ENCODE data around the gene PRICKLE3.

PRICKLE3 gene

GRCh38 chrX:49186125-49187027 lies at the start of gene PRICKLE3:
TSS of gene PRICKLE3 (minus strand) at chrX:49186373. CDS start at chrX:49186297, 76 bp downstream.
- peak; percentile 69 for DNase-seq (ENCODE audit: low spot score)

DNA sequence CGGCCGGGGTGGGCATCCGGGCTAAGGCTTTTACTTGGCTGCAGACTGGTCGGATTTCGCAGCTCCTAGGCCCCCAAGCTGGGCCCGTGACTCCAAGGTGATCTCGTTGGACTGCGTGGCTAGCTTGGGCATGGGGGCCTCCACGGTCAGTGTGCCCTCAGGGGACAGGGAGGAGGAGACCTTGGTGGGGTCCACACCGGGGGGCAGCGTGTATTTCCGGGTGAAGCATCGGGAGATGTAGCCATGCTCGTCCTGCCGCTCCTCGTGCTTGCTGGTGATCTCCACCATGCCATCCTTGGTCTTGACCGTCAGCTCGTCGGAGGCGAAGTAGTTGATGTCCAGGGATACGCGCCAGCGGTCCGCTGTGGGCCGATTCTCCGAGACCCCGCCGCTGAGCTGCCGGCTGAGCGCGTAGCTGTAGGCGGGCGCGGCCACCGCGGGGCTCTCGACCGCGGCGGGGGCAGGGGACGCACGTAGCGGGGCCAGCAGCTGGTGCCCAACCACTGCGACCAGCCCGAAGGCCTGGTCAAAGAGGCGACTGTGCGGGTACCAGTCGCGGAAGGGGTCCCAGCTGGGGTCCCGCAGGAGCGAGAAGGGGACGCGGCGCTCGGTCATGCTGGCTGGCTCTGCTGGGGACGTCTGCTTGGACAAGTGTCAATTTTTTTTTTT lies 47.8 kb upstream of the PRICKLE3 start:
- DNase-seq (ENCODE audit: low spot score): no peak

- no peak for DNase-seq (ENCODE audit: low spot score)
Observed at GRCh38 chrX:49233176-49233575, 47.0 kb upstream of the PRICKLE3 start, which contains the start of gene CACNA1F. TSS of gene CACNA1F (minus strand) at chrX:49233340. CDS start at chrX:49233309, 31 bp downstream.

GRCh38 chrX:49232525-49232924 lies 46.4 kb upstream of the PRICKLE3 start:
- no peak for DNase-seq (ENCODE audit: low spot score)

DNA sequence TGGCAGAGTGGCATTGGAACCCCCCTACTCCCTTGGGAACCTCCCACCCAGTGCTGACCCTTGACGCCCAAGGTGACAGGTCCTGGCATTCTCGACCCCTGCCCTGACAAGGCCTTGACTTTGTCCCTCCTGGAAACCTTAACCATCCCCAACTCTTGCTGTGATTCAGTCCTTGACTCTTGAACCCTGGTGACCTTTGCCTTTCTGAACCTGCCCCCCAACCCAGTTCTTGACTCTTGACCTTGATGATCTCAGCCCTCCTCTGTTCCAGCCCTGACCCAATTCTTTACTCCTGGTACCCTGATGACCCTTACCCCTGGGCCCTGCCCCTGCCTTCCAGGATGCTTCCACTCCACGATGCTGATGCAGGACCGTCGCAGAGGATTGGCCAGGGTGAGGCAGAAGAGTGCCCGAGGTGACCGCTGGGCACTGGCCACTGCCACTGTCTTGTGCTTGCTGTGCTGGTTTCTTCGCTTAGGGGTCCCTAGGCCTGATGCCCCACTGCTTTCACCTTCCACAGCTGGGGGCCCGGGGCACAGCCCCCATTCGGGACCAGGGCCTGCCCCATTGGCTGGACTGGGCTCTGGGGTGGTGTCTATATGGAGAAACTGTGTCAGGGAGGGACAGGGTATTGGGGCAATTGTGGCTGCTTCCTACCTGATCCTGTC lies 45.3 kb upstream of the PRICKLE3 start:
- no peak for DNase-seq (ENCODE audit: low spot score)

GRCh38 chrX:49230500-49231232 lies 44.5 kb upstream of the PRICKLE3 start:
- DNase-seq (ENCODE audit: low spot score): peak; percentile 46

DNA sequence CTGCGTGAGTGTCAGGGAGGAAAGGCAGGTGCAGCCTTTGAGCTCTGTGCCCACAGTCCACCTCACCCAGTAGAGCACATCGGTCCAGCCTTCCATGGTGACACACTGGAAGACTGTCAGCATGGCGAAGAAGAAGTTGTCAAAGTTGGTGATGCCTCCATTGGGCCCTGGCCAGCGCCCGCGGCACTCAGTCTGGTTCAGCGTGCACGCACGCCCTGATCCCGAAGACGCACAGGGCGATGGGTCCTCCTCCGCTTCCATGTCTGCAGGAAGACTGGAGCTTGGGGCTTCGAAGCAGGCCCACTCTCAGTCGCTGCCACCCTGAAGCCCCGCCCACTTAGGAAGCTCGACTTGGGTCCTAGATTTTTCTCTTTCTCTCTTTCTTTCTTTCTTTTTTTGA lies 42.0 kb upstream of the PRICKLE3 start:
- no peak for DNase-seq (ENCODE audit: low spot score)

DNA sequence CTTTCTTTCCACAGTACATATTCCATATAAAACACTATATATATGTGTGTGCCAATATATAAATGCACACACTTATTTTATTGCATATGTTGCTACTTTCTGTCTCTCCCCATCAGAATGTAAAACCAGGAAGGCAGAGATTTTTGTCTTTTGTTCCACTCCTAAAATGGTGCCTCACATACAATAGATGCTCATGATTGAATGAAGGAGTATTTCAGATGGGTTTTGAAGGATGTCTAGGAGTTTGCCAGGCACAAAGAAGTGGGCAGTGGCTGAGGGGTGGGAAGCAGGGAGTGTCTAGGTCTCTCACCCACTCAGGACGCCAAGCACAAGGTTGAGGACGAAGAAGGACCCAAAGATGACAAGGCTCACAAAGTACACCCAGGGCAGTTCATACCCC lies 41.6 kb upstream of the PRICKLE3 start:
- no peak for DNase-seq (ENCODE audit: low spot score)

DNA sequence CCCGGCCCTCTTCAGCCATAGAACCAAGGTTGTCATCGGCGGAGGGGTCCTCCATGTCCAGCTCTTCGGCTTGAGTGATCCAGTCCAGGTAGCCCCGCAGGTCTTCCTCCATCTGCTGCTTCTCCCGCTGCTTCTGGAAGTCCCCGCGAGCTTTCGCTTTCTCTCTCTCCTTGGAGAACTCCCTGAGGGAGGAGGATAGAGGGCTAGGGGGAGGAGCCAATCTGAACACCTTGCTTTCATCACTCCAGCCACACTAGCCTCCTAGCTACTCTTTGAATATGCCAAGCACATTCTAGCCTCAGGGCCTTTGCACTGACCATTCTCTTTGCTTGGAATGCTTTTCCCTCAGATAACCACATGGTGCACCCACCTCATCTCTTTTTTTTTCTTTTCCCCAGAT lies 40.8 kb upstream of the PRICKLE3 start:
- no peak for DNase-seq (ENCODE audit: low spot score)

DNA sequence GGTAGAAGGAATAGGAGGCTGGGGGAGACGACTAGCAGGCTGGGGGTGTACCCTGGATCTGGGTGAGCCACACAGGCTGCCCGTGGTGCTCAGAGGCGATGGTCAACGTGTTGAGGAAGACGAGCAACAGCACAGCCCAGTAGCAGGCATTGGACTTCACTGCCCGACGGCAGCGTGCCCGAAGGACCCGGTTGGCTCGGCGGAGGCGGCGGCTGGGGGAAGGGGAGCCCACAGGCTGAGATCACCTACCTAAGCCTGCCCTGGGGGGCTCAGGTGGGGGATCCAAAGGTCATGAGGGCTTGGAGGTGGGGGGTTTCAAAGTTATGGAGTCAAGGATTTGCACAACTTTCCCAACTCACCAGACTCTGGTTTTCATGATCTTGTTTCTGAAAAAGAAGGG lies 39.7 kb upstream of the PRICKLE3 start:
- no peak for DNase-seq (ENCODE audit: low spot score)

DNA sequence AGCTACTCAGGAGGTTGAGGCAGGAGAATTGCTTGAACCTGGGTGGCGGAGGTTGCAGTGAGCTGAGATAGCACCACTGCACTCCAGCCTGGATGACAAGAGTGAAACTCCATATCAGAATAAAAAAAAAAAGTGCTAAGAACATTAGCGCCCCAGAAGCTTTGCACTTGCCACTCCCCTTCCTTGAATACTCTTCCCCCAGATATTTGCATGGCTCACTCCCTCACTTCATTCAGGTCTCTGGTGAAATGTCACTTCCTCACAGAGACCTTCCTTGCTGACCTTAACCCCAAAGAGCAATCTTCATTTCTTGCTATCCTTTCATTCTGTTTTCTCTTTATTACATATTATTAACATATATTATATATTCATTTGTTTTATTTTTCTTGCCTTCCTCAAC lies 35.7 kb upstream of the PRICKLE3 start:
- no peak for DNase-seq (ENCODE audit: low spot score)

DNA sequence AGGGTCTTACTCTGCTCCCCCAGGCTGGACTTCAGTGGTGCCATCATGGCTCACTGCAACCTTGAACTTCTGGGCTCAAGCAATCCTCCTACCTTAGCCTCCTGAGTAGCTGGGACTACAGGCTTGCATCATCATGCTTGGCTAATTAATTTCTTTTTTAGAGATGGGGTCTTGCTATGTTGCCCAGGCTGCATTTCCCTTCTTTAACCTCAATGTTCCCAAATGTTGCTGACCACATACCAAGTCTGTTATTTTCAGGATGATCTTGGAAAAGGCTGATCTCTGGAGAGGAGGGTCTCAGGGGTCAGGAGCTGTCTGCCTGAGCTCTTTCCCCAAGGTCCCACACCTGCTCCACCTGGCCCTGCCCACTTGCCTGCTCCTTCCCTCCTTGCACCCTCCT lies 33.9 kb upstream of the PRICKLE3 start:
- DNase-seq (ENCODE audit: low spot score): no peak

GRCh38 chrX:49214996-49215526 lies 28.9 kb upstream of the PRICKLE3 start:
- DNase-seq (ENCODE audit: low spot score): no peak

DNA sequence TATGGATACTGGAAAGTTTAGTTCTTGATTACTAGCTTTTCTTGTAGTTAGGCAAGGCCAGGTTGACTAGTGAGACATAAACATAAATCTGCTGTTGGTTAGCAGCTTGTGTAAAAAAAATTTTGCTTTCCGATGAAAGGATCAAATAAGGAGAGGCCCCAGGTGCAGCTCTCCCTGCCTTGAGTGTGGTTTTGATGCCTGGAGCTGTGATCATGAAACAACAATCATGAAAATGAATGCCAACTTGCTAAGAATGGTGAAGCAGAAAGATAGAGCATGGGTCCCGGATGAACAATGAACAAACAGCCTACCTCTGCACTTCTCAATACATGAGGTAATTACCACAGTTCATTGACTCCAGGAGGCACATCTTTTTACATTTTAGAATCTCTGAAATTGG lies 28.2 kb upstream of the PRICKLE3 start:
- DNase-seq (ENCODE audit: low spot score): no peak

- no peak for DNase-seq (ENCODE audit: low spot score)
Observed at GRCh38 chrX:49212861-49213260, 26.7 kb upstream of the PRICKLE3 start.

DNA sequence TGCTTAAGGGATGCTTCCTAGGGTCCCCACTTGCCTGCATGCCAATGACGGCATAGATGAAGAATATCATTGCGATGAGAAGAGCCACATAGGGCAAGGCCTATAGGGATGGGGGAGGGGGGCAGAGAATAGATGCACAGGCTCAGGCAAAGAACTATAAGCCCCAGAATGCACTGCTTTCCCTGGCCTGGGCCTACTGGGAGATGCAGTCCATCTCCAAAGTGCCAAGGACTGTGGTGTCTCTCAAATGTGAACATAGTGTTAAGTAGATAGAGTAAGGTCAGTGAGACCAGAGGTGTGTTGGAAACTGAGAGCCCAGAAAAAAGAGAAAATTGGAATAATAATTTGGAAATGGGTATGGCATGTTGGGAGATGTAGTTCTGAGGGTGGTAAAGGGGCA lies 26.0 kb upstream of the PRICKLE3 start:
- no peak for DNase-seq (ENCODE audit: low spot score)

DNA sequence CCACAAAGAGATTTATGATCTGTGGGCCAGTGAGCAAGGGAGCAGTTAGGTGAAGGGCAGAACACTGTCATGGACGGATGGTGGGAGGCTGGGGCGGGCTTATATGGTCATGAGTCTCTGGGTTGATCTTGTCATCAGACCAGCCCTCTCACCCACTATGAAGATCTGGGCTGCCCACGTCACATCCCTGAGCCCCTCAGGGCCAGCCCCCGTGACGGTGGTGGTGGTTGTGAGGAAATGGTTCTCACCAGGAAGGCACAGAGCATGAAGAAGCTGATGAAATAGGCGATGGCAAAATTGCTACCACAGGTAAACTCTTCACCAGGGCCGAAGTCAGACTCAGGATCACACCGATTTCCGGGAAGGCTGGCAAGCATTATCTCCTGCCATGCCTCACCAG lies 24.9 kb upstream of the PRICKLE3 start:
- no peak for DNase-seq (ENCODE audit: low spot score)

DNA sequence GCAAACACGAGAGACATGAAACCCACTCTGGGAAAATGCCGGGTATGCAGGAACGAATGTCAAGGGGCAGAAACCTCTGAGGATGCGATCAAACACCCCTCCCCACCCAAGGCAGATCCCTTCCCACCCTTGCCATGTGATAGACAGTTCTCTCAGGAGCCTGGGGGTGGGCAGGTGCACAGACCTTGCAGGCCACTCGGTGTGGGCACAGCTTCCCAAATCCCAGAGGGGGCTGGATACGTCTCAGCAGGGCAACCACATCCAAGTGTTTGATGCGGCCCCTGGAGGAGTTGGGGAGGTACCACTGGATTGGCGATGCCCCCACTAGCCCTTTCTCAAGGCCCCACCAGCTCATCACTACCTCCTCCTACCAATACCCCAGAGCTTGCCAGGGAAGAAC lies 24.2 kb upstream of the PRICKLE3 start:
- no peak for DNase-seq (ENCODE audit: low spot score)

DNA sequence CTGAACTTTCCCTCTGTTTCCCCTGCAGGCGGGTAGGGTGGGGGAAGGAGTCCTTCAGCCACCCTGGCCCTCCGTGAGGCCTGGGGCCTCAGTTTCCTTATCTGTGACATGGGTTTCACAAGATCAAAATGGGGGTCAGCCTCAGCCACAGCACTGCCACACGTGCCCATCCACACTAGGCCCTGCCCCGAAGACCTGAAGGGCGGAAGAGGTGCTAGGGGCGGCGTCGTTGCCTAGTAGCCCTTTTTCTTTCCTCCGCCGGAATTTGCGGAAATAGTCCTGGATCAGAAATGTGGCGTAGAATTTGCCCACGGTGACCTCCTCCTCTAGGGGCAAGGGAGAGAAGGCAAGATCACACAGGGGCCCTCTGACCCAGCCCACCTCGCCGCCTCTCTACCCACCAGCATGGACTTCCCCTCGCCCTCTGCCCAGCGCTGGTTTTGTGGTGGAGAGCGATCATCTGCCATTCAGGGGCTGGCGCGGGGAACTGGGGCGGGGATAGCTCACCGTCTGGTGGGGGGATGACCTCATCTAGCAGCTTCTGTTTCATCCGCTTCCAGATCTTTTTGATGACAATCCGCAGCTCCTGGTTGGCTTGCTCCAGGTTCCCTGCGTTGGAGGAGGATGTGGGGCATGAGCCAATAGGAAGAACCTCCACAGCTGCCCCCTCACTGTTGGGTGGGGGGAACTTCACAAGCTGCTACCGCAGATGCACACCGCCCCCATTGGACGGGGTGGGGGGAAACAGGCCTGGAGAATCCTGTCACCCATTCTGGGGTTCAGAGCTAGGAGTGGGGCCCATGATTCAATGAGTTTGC lies 23.5 kb upstream of the PRICKLE3 start:
- no peak for DNase-seq (ENCODE audit: low spot score)

- DNase-seq (ENCODE audit: low spot score): no peak
Observed at GRCh38 chrX:49208399-49208798, 22.2 kb upstream of the PRICKLE3 start.

GRCh38 chrX:49206543-49206942 lies 20.4 kb upstream of the PRICKLE3 start:
- no peak for DNase-seq (ENCODE audit: low spot score)
